ENCODE measurements around the gene C1orf35. TPM values are rescaled to one million over a fixed set of nuclear protein-coding genes. Genes with fewer than 3 reads are reported as not detected.
A peak's percentile ranks its signal among the peaks of the same experiment; 100 is the strongest.

C1orf35 gene
- total RNA-seq, 1 experiment from 2014 or later = 38.9 TPM

GRCh38 chr1:228109073-228109961, 6.2 kb upstream of the C1orf35 start, which contains the start of gene MRPL55:
Gene MRPL55 (minus strand): TSS chr1:228109299. CDS start chr1:228108260, 1,039 bp downstream.
- Histone ChIP-seq H3K36me3 (replicated peaks; ENCODE audit: control insufficient read depth, insufficient read depth, low read length) (peaks cover 8% of the 10 kb centered on the region), H3K27me3 (ENCODE audit: control insufficient read depth, insufficient read depth, low read length) (peaks cover 9% of the 10 kb centered on the region), H3K4me3 (ENCODE audit: insufficient read depth, low read depth, low read length) (peak within 1 kb of the TSS; percentile 94)
- DNase-seq = peak; percentile 99

DNA sequence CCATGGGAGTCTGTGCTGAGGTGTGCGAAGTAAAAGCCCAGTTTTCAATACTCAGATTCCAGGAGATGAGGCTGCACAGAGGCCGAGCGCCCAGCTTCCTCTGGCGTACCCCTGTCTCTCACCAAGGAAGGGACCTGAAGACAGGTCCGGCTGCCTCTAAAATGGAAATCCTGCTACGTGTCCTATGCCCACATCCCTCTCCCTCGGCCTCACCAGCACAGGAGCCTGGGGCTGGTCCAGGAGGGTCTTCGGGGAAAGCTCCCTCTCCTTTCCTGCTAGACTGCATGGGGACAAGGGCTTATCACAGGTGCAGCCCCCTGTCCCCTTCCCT, 5.6 kb upstream of the C1orf35 start:
- no peak for DNase-seq
- Histone ChIP-seq H3K27me3 (ENCODE audit: control insufficient read depth, insufficient read depth, low read length) (peaks cover 9% of the 10 kb centered on the region), H3K36me3 (replicated peaks; ENCODE audit: control insufficient read depth, insufficient read depth, low read length) (peaks cover 8% of the 10 kb centered on the region), H3K4me3 (ENCODE audit: insufficient read depth, low read depth, low read length) (peak overlapping the region; percentile 94)

- peak overlapping the region; percentile 94 for H3K4me3 ChIP-seq (ENCODE audit: insufficient read depth, low read depth, low read length)
- peaks cover 8% of the 10 kb centered on the region for H3K36me3 ChIP-seq (replicated peaks; ENCODE audit: control insufficient read depth, insufficient read depth, low read length)
- H3K27me3 ChIP-seq (ENCODE audit: control insufficient read depth, insufficient read depth, low read length) = peaks cover 9% of the 10 kb centered on the region
- DNase-seq = peak; percentile 18
Observed at GRCh38 chr1:228108055-228108690, 5.0 kb upstream of the C1orf35 start.

DNA sequence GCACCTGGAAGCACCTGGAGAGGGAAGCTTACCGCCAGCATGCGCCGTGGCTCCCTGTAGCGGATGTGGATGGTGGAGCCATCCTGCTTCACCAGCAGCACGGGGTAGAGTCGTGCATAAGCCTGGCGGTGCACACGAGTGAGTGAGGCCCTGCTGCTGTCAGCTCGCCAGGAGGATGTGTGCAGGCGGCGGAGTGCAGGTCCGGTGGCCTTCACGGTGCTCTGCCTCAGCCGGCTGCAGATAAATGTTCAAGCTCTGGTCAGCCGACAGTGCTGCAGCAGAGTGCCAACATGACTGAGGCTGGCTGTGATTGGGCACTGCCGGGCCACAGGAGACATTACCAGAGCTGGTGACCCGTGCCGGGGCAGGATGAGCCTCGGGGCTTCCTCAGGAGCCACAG, 4.5 kb upstream of the C1orf35 start:
- peaks cover 8% of the 10 kb centered on the region for H3K36me3 ChIP-seq (replicated peaks; ENCODE audit: control insufficient read depth, insufficient read depth, low read length)
- peaks cover 9% of the 10 kb centered on the region for H3K27me3 ChIP-seq (ENCODE audit: control insufficient read depth, insufficient read depth, low read length)
- H3K4me3 ChIP-seq (ENCODE audit: insufficient read depth, low read depth, low read length) = no peak overlapping the region
- DNase-seq = peak; percentile 18

DNA sequence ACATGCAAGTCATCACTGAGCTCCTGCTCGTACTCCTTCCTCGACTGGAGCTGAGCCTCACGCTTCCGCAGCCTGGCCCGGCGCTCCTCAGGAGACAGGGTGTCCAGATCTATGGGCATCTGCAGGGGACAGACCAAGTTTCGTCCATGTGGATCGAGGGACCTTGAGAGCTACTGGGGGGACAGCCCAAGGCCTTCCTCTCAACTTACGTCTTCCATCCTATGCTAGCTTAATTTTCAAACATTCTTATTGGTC, 3.6 kb upstream of the C1orf35 start:
- Histone ChIP-seq H3K36me3 (replicated peaks; ENCODE audit: control insufficient read depth, insufficient read depth, low read length) (peaks cover 8% of the 10 kb centered on the region), H3K4me3 (ENCODE audit: insufficient read depth, low read depth, low read length) (no peak overlapping the region), H3K27me3 (ENCODE audit: control insufficient read depth, insufficient read depth, low read length) (peaks cover 9% of the 10 kb centered on the region)
- peak; percentile 13 for DNase-seq

GRCh38 chr1:228105996-228106799, 3.1 kb upstream of the C1orf35 start:
- no peak for DNase-seq
- Histone ChIP-seq H3K36me3 (replicated peaks; ENCODE audit: control insufficient read depth, insufficient read depth, low read length) (peaks cover 10% of the 10 kb centered on the region), H3K4me3 (ENCODE audit: insufficient read depth, low read depth, low read length) (no peak overlapping the region), H3K27me3 (ENCODE audit: control insufficient read depth, insufficient read depth, low read length) (peaks cover 9% of the 10 kb centered on the region)

DNA sequence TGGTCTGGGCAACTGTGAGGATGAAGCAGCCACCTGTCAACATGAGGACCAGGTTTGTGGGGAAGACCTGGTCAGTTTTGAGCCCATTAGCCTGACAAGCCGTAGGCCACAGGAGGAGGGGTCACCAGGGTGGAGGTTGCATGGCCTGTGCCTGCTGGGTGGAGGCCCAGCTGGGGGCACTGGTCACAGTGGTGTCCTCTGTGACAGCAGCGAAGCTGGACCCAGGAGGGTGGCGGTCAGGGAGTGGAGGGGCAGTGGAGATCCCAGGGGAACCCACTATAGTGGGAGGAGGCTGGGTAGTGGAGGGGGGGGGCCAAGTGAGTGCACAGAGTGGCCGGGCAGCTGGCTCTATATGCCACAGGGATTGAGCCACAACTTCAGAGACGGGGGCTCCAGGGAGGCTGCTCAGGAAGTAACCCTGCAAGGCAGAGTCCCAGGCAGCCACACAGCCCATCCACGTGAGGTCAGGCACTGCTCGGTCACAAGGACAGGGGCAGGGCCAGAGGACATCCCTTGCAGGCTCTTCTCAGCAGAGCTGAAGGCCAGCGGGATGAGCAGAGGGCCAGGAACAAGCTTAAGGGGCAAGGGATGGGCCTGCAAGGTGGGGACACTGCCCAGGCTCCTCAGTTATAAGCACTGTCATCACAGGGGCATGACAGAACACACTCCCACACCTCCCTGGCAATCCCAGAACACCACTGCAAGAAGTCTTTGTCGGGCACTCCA, 2.3 kb upstream of the C1orf35 start:
- peaks cover 11% of the 10 kb centered on the region for H3K36me3 ChIP-seq (replicated peaks; ENCODE audit: control insufficient read depth, insufficient read depth, low read length)
- DNase-seq = peak; percentile 36
- no peak overlapping the region for H3K4me3 ChIP-seq (ENCODE audit: insufficient read depth, low read depth, low read length)
- H3K27me3 ChIP-seq (ENCODE audit: control insufficient read depth, insufficient read depth, low read length) = peaks cover 7% of the 10 kb centered on the region

- H3K27me3 ChIP-seq (ENCODE audit: control insufficient read depth, insufficient read depth, low read length) = peaks cover 2% of the 10 kb centered on the region
- H3K4me3 ChIP-seq (ENCODE audit: insufficient read depth, low read depth, low read length) = no peak overlapping the region
- peaks cover 12% of the 10 kb centered on the region for H3K36me3 ChIP-seq (replicated peaks; ENCODE audit: control insufficient read depth, insufficient read depth, low read length)
- peak; percentile 35 for DNase-seq
Observed at GRCh38 chr1:228104526-228105269, 1.6 kb upstream of the C1orf35 start.

DNA sequence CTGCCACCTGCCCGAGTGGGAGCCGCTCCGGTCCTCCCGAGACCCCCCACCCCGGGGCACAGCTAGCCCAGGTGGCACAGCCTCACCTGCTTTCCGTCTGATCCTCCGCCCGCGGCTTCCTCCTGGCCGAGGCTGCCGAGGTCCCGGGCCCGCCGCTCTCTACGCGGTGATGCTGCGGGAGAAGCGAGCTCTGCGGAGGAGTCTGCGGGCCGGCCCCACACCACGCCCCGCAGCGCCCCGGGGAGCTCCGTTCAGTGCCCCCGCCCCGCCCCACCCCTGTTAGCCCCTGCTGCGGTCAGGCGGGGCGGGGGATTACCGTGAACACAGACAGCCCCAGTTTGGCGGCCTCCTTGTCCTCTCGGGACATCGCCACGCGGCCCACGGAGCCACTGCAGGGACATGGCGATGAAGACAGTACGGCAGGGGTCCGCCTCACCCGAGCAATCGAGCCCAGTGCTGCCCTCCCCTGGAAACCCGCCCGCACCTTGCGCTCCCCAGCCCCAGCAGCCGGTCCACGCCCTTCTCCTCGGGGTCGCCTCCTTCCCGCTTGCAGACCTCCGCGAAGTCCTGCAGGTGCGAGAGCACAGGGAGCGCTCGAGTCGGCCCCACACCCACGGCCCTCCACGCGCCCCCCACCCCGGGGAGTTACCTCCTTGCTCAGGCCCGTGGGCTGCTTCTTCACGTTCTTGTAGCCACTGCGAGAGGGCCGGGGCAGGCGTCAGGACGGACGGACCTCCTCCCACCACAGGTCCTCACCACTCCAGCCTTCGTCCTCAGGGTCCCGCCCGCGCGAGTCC, 933 bp downstream of the C1orf35 start:
- Histone ChIP-seq H3K36me3 (replicated peaks; ENCODE audit: control insufficient read depth, insufficient read depth, low read length) (peaks cover 23% of the 10 kb centered on the region), H3K4me3 (ENCODE audit: insufficient read depth, low read depth, low read length) (peak overlapping the region; percentile 95), H3K27me3 (ENCODE audit: control insufficient read depth, insufficient read depth, low read length) (no peaks in the 10 kb centered on the region)
- DNase-seq = peak; percentile 95

GRCh38 chr1:228101614-228101993, 1.5 kb downstream of the C1orf35 start:
- Histone ChIP-seq H3K4me3 (ENCODE audit: insufficient read depth, low read depth, low read length) (peak overlapping the region; percentile 95), H3K27me3 (ENCODE audit: control insufficient read depth, insufficient read depth, low read length) (no peaks in the 10 kb centered on the region), H3K36me3 (replicated peaks; ENCODE audit: control insufficient read depth, insufficient read depth, low read length) (peaks cover 24% of the 10 kb centered on the region)
- DNase-seq = no peak

DNA sequence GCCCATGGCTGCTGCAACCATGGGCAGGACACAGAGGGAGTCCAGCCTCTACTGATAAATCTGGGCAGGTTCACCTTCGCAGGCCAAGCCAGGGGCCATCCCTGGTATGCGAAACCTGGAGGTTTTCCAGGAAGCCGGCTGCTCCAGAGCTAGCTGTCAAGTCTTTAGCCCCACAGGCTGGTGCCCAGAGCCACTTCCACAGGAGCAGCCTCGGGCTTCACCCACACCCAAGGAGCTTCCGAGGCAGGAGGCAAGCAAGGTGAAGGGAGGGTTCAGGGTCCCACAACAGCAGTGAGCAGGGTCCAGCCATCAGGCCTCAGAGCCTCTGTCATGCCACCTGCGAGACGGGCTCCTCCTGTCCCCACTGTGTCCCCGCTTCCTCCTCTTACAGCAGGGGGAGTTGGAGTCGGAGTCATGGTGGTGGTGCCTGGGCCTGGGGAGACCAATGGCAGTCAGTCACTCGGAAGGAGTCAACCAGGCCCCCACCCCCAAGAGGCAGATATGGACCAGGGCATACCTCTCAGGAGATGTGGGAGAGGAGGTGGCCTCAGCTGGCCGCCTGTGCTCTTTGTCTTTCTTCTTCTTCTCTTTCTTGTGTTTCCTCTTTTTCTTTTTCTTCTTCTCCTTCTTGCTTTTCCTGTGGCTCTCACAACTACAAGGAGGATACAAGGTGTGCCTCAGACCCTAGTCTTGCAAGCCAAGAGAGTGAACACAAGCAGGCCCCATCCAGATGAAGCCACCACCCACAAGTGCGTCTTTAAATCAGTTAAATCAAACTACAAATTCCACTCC, 2.1 kb downstream of the C1orf35 start:
- Histone ChIP-seq H3K36me3 (replicated peaks; ENCODE audit: control insufficient read depth, insufficient read depth, low read length) (peaks cover 19% of the 10 kb centered on the region), H3K4me3 (ENCODE audit: insufficient read depth, low read depth, low read length) (no peak overlapping the region)

GRCh38 chr1:228099331-228099732, 3.8 kb downstream of the C1orf35 start:
- H3K27me3 ChIP-seq (ENCODE audit: control insufficient read depth, insufficient read depth, low read length) = no peaks in the 10 kb centered on the region
- no peak overlapping the region for H3K4me3 ChIP-seq (ENCODE audit: insufficient read depth, low read depth, low read length)
- H3K36me3 ChIP-seq (replicated peaks; ENCODE audit: control insufficient read depth, insufficient read depth, low read length) = peaks cover 17% of the 10 kb centered on the region
- peak; percentile 22 for DNase-seq

More for the DNA sequence above, 2.1 kb downstream of the C1orf35 start:
- peak; percentile 45 for DNase-seq
- no peaks in the 10 kb centered on the region for H3K27me3 ChIP-seq (ENCODE audit: control insufficient read depth, insufficient read depth, low read length)

Measured in H7 (cell line).